ENCODE measurements around the gene KIRREL2. TPM values are rescaled to one million over a fixed set of nuclear protein-coding genes. Genes with fewer than 3 reads are reported as not detected.
A peak's percentile ranks its signal among the peaks of the same experiment; 100 is the strongest.

Gene KIRREL2
- total and polyA plus RNA-seq, 9 of the 15 experiments (the other 6 are each of a cell fraction or from before 2014, with no cell fraction given) = 0.01 to 0.12 (median 0.09) TPM; not detected in 4

- TF ChIP-seq GTF3C2 (IDR thresholded peaks at IDR 0.05; ENCODE audit: borderline replicate concordance, extremely low read depth, insufficient read length) (no peak), CBFB (CRISPR knock-in tag; IDR thresholded peaks at IDR 0.05) (0 out of 2 replicates have a peak, but pooled peaks have one; percentile 20), AFF4 (CRISPR knock-in tag; IDR thresholded peaks at IDR 0.05) (peak; percentile 88; the same call in 1 of the 2 replicates), RCOR1 (IDR thresholded peaks at IDR 0.05; ENCODE audit: borderline replicate concordance in 1 of 2, low read depth in 2 of 2, low read length in 2 of 2) (peak; percentile 39 to 97; a peak in 3 of 4 replicates), CHCHD3 (CRISPR knock-in tag; IDR thresholded peaks at IDR 0.05) (no peak), DMBX1 (CRISPR knock-in tag; IDR thresholded peaks at IDR 0.05; ENCODE audit: borderline replicate concordance) (peak; percentile 94; the same call in 1 of the 2 replicates), FOXM1 (IDR thresholded peaks at IDR 0.05; ENCODE audit: low read depth) (no peak), FOXM1 (CRISPR knock-in tag; IDR thresholded peaks at IDR 0.05; ENCODE audit: low read depth) (peak; percentile 80; the same call in 1 of the 2 replicates), NFXL1 (CRISPR knock-in tag; IDR thresholded peaks at IDR 0.05) (no peak), DACH1 (IDR thresholded peaks at IDR 0.05; ENCODE audit: partially characterized antibody) (peak; percentile 80), KLF13 (tag; IDR thresholded peaks at IDR 0.05; ENCODE audit: borderline replicate concordance, low read depth) (peak; percentile 51; the same call in 1 of the 2 replicates), ZNF444 (CRISPR knock-in tag; IDR thresholded peaks at IDR 0.05) (no peak), USF2 (CRISPR knock-in tag; IDR thresholded peaks at IDR 0.05) (peak; percentile 56), KDM2B (CRISPR knock-in tag; IDR thresholded peaks at IDR 0.05) (no peak), ZMIZ1 (IDR thresholded peaks at IDR 0.05; ENCODE audit: low read depth in 2 of 2, low read length in 2 of 2) (peak in 1 of 2 experiments; percentile 30; a peak in 1 of 4 replicates), POLR3A (IDR thresholded peaks at IDR 0.05; ENCODE audit: borderline replicate concordance, extremely low read depth, insufficient read depth, insufficient read length) (no peak)
Measured at GRCh38 chr19:35879770-35880317, 23.1 kb downstream of the KIRREL2 start (continued).
